Lung (tissue), 12 donors: ENCODE data around the gene NARS2. TPM values are rescaled to one million over a fixed set of nuclear protein-coding genes. Genes with fewer than 3 reads are reported as not detected.
A peak's percentile ranks its signal among the peaks of the same experiment; 100 is the strongest.

Experiments
- ATAC-seq: fragments of 200-7000 bp; cut with Tn5 transposase; one replicate; pipeline ENCODE4 v1.9.1; 2020; ENCODE audit warnings: moderate number of reproducible peaks; ENCODE audit not compliant: insufficient read depth, low FRiP score
- DNase-seq, 3 donors: peaks; one replicate each; pipeline ENCODE4 v3.0.0-alpha.2; 2013 to 2017
- H3K27ac ChIP-seq, 2 donors: one replicate each; pipeline ENCODE4 v1.5.1; 2013; ENCODE audit warnings: mild to moderate bottlenecking in 2 of 2, moderate library complexity in 2 of 2, control low read depth in 1 of 2, inconsistent platforms in 1 of 2, low read depth in 1 of 2, low read length in 1 of 2
- H3K27me3 ChIP-seq, 3 donors: one replicate each; pipeline ENCODE4 v1.5.1; 2013; ENCODE audit warnings: low read length in 2 of 3; ENCODE audit not compliant: control insufficient read depth in 3 of 3, insufficient read depth in 3 of 3
- H3K36me3 ChIP-seq, 4 donors: one replicate each; pipeline ENCODE4 v1.5.1; 2013; ENCODE audit warnings: low read length in 4 of 4, mild to moderate bottlenecking in 1 of 4, moderate library complexity in 1 of 4; ENCODE audit not compliant: control insufficient read depth in 4 of 4, insufficient read depth in 4 of 4
- H3K4me1 ChIP-seq, 5 donors: one replicate each; pipeline ENCODE4 v1.5.1; 2013; ENCODE audit warnings: low read length in 5 of 5, mild to moderate bottlenecking in 2 of 5, moderate library complexity in 1 of 5; ENCODE audit not compliant: control insufficient read depth in 5 of 5, insufficient read depth in 5 of 5
- H3K4me3 ChIP-seq: one replicate; pipeline ENCODE4 v1.5.1; 2013; ENCODE audit warnings: mild to moderate bottlenecking, control low read depth, moderate library complexity
- H3K9ac ChIP-seq, 2 donors: one replicate each; pipeline ENCODE4 v1.5.1; 2013; ENCODE audit warnings: low read length in 2 of 2, control low read depth in 1 of 2; ENCODE audit not compliant: insufficient read depth in 1 of 2
- H3K9me3 ChIP-seq, 4 donors: one replicate each; pipeline ENCODE4 v1.5.1; 2013; ENCODE audit warnings: low read length in 3 of 4, mild to moderate bottlenecking in 1 of 4, moderate library complexity in 1 of 4; ENCODE audit not compliant: control insufficient read depth in 4 of 4, insufficient read depth in 3 of 4
- WGBS, 2 donors: extraction: QIAGEN DNeasy Blood & Tissue Kit; methylation state at CpG; one replicate each; pipeline ENCODE4 v1.1.7; 2013; 5-methylcytosine and 5-hydroxymethylcytosine counted together
- polyA plus RNA-seq, 2 donors: library from polyadenylated mRNA; stranded (reverse); fragments of 200-250 nt; gene quantifications; one replicate each; pipeline ENCODE4 v1.2.1, GENCODE V29; 2013
- total RNA-seq, 2 donors: library from RNA; depleted of rRNA in 1 of 2; stranded (reverse); fragments of >200 nt in 1 of 2; gene quantifications; one replicate each; pipeline ENCODE4 v1.2.1, GENCODE V29; 2014 to 2021
- TF ChIP-seq, protein P1 (sequence below): IDR thresholded peaks from 2 replicates; pipeline ENCODE4 v1.5.1; 2012; ENCODE audit warnings: mild to moderate bottlenecking; ENCODE audit errors: control extremely low read depth, extremely low read depth
- donor health status: control.
- donor health status: control.
- donor health status: Bipolar disorder and iron deficiency.
- donor health status: healthy.
- donor health status: DM: yes; HTN: yes; CAD: no.

NARS2 gene
- total and polyA plus RNA-seq, 4 donors = 12.0 to 33.8 (median 19.8) TPM

DNA sequence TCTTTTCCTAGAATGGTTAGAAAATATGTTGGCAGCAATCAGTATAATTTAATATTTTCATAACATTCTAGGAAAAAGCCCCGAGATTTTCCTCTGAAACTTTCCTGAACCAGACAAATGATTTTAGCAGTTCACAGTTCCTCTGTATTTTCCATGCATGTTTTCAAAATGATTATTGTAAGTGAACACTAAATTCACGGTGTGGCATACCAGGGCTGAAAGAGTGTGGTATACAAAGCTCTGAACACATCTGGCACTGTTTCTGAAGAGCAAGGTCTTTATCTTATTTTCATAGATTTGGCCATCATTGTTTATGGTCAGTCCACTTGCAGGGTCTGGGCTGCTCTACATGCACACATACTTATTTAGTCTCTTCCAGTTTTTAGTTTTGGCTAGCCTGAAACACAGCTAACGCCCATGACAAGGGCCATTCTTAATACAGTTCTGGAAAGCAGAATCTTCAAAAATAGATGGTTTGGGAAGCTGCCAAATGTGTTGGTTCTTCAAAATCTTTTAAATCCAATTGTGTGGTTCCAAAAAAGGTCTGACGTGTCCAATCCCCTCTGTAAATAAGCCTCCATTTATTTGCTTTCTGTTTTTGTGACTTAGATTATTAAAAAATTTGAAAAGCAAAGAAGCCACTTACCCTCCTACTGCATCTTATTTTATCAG is 149.1 kb downstream of the NARS2 start:
- TF ChIP-seq, protein P1, sequence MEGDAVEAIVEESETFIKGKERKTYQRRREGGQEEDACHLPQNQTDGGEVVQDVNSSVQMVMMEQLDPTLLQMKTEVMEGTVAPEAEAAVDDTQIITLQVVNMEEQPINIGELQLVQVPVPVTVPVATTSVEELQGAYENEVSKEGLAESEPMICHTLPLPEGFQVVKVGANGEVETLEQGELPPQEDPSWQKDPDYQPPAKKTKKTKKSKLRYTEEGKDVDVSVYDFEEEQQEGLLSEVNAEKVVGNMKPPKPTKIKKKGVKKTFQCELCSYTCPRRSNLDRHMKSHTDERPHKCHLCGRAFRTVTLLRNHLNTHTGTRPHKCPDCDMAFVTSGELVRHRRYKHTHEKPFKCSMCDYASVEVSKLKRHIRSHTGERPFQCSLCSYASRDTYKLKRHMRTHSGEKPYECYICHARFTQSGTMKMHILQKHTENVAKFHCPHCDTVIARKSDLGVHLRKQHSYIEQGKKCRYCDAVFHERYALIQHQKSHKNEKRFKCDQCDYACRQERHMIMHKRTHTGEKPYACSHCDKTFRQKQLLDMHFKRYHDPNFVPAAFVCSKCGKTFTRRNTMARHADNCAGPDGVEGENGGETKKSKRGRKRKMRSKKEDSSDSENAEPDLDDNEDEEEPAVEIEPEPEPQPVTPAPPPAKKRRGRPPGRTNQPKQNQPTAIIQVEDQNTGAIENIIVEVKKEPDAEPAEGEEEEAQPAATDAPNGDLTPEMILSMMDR = no peak
- DNase-seq (peak in 2 of 3 donors; percentile 33 to 49), ATAC-seq (no peak)
- no peaks in the 10 kb centered on the region for H3K9me3 ChIP-seq
- H3K9ac ChIP-seq = no peak overlapping the region
- H3K27ac ChIP-seq = no peak overlapping the region
- H3K4me3 ChIP-seq = no peak overlapping the region
- H3K36me3 ChIP-seq = no peaks in the 10 kb centered on the region
- 57 to 62% methylated on average over 4 of the region's 4 CpGs for WGBS, 2 donors
- no peaks in the 10 kb centered on the region for H3K27me3 ChIP-seq
- H3K4me1 ChIP-seq = peaks cover 0 to 14% (median 4%) of the 10 kb centered on the region in 5 donors

DNA sequence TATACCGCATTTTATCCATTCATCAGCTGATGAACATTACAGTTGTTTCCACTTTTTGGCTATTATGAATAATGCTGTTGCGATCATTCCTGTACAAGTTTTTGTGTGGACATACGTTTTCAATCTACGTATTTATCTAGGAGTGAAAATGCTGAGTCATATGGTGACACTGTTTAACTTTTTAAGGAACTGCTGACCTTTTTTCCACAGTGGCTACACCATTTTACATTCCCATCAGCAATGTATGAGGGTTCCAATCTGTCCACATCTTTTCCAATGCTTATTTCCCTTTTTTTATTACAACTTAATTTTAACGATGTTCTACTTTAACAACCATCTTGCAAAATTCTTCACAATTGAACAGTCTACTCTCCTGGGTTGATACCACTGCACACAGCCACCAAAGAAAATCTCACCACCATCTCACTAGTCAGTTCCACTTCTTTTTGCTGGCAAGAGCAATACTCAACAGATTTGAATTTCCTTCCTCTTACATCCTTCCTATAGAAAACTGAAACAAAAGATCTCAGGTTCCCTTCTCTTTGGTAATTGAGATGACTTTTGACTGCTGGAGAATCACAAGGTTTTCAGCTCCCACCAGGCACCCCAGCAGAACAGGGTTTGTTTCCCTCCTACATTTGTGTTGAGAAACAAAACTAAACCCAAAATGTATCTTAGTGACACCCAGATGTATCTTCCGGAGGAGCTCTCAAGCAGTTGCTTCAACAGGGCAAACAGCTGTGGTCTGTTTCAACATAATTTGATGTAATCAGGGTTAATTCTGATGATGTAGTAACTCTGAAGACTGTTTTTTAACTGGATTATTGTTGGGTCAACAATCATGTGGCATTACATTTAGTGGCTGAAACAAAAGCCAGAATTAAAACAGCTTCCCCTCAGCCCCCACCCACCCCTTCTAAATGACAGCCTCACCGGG is 150.1 kb downstream of the NARS2 start:
- DNase-seq (peak in 2 of 3 donors; percentile 73 to 84), ATAC-seq (no peak)
- Histone ChIP-seq H3K4me1 (peaks cover under 1 to 18% (median 6%) of the 10 kb centered on the region in 5 donors), H3K27ac (peak overlapping the region in 1 of 2 donors; percentile 12), H3K36me3 (no peaks in the 10 kb centered on the region), H3K27me3 (no peaks in the 10 kb centered on the region), H3K9ac (no peak overlapping the region), H3K4me3 (no peak overlapping the region), H3K9me3 (no peaks in the 10 kb centered on the region)
- WGBS, 2 donors = 44 to 65% methylated on average over 7 of the region's 7 CpGs
- TF ChIP-seq, protein P1 = no peak

DNA sequence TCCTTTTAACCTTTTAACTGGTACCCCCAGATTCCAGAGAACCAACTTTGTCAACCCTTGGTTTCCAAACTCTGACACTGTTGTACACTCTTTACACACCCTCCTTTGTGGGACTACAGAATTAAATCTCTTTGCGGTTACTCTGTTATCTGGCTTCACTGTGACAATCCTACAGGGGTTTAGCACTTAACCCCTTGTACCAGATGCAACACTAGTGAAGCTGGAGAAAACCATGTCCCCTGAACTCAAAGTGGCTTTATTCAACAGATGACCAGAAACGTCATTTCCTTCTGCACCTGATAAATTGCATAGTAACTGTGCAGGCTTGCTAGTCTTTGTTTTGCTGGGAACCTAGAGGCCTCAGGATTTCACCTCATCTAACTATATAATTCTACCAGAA is 151.4 kb downstream of the NARS2 start:
- no peaks in the 10 kb centered on the region for H3K27me3 ChIP-seq
- no peak for DNase-seq
- ATAC-seq = no peak

More for the DNA sequence above, 151.4 kb downstream of the NARS2 start:
- TF ChIP-seq, protein P1 = no peak
- Histone ChIP-seq H3K4me3 (no peak overlapping the region), H3K4me1 (peaks cover 4 to 32% (median 12%) of the 10 kb centered on the region in 5 donors), H3K9me3 (no peaks in the 10 kb centered on the region), H3K9ac (no peak overlapping the region), H3K27ac (no peak overlapping the region), H3K36me3 (no peaks in the 10 kb centered on the region)
- 79 to 81% methylated on average over 2 of the region's 2 CpGs for WGBS, 2 donors
